Fibroblast of lung (primary cell): ENCODE results near the gene PPARG.

Experiments used
- EZH2 ChIP-seq: IDR thresholded peaks from 2 replicates; pipeline ENCODE4 v1.5.1; 2012; ENCODE audit warnings: low read length, control low read depth, mild to moderate bottlenecking; ENCODE audit errors: missing control alignments
- TF ChIP-seq, protein P1 (sequence below), 2 donors: IDR thresholded peaks in 1 of 2; conservative IDR thresholded peaks in 1 of 2; 1 replicate in 1 of 2; 2 replicates in 1 of 2; pipeline ENCODE4 v1.5.1; 2011 to 2012; ENCODE audit warnings: low read length in 2 of 2, control low read depth in 1 of 2, inconsistent platforms in 1 of 2, low read depth in 1 of 2, mild to moderate bottlenecking in 1 of 2

DNA sequence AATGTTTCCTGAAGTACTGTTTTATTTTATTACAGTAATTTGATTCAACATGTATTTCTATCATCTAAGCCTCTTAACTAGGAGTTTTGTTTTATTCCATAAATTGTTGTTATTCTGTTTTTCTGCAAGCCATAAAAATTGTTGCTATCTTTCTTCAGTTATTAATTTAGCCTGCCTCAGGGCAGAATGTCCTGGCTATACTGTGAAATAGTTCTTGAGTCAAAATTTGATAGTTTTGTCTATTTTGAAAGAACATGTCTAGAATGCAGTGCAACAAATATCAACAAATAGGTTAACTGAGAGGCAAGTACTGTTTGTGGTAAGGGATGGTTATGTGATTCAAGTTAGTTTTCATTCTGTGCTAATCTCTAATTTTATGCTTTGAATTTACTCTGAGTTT lies 63.9 kb downstream of the PPARG start:
- TF ChIP-seq, protein P1, sequence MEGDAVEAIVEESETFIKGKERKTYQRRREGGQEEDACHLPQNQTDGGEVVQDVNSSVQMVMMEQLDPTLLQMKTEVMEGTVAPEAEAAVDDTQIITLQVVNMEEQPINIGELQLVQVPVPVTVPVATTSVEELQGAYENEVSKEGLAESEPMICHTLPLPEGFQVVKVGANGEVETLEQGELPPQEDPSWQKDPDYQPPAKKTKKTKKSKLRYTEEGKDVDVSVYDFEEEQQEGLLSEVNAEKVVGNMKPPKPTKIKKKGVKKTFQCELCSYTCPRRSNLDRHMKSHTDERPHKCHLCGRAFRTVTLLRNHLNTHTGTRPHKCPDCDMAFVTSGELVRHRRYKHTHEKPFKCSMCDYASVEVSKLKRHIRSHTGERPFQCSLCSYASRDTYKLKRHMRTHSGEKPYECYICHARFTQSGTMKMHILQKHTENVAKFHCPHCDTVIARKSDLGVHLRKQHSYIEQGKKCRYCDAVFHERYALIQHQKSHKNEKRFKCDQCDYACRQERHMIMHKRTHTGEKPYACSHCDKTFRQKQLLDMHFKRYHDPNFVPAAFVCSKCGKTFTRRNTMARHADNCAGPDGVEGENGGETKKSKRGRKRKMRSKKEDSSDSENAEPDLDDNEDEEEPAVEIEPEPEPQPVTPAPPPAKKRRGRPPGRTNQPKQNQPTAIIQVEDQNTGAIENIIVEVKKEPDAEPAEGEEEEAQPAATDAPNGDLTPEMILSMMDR (conservative IDR thresholded peaks at IDR 0.05 in 1 of 2, IDR thresholded peaks at IDR 0.05 in 1 of 2; ENCODE audit: low read depth in 1 of 2, low read length in 2 of 2) = no peak
- TF ChIP-seq EZH2 = no peak
